Psoas muscle (tissue), 8 donors: ENCODE results near the gene KRT17. TPM values are rescaled to one million over a fixed set of nuclear protein-coding genes. Genes with fewer than 3 reads are reported as not detected.

ENCODE experiments used
- ATAC-seq, 4 donors: fragments of 200-7000 bp; cut with Tn5 transposase; one replicate each; pipeline ENCODE4 v1.9.1; 2020; ENCODE audit warnings: moderate library complexity in 3 of 4, mild to moderate bottlenecking in 2 of 4
- DNase-seq, 2 donors: peaks; one replicate each; pipeline ENCODE4 v3.0.0-alpha.2; 2020
- H3K27ac ChIP-seq: fragments of 200-600 bp; one replicate; pipeline ENCODE4 v1.8.0; 2022
- H3K27me3 ChIP-seq, 3 donors: fragments of 200-600 bp in 1 of 3; one replicate each; pipeline versions ENCODE4 v1.6.1 to v1.8.0; 2013 to 2022; ENCODE audit warnings: low read length in 2 of 3, mild to moderate bottlenecking in 2 of 3, moderate library complexity in 1 of 3; ENCODE audit not compliant: insufficient read depth in 3 of 3
- H3K36me3 ChIP-seq, 2 donors: fragments of 200-600 bp in 1 of 2; one replicate each; pipeline versions ENCODE4 v1.6.1 to v1.8.0; 2013 to 2022; ENCODE audit warnings: low read depth in 1 of 2, mild to moderate bottlenecking in 1 of 2, moderate library complexity in 1 of 2; ENCODE audit not compliant: insufficient read depth in 1 of 2
- H3K4me1 ChIP-seq: fragments of 200-600 bp; one replicate; pipeline ENCODE4 v1.8.0; 2022
- H3K4me3 ChIP-seq: fragments of 200-600 bp; one replicate; pipeline ENCODE4 v1.8.0; 2022; ENCODE audit warnings: mild to moderate bottlenecking
- H3K9me3 ChIP-seq: fragments of 200-600 bp; one replicate; pipeline ENCODE4 v1.8.0; 2022
- CTCF ChIP-seq: fragments of 200-600 bp; IDR thresholded peaks from one replicate; pipeline ENCODE4 v1.8.0; 2022; ENCODE audit warnings: antibody characterized with exemption
- WGBS, 3 donors: extraction: QIAGEN DNeasy Blood & Tissue Kit; methylation state at CpG; one replicate each; pipeline versions ENCODE4 v1.1.6 to v1.1.7; 2013; 5-methylcytosine and 5-hydroxymethylcytosine counted together
- intact Hi-C, 2 donors: fragments of 100-400 bp; cut with DNase I; formaldehyde crosslinking; loops; one replicate each; pipeline versions ENCODE4 v1.11.0 to v1.14.2; 2022
- polyA plus RNA-seq, 3 donors: library from polyadenylated mRNA; stranded (reverse); fragments of 200-250 nt; gene quantifications; one replicate each; pipeline ENCODE4 v1.2.3, GENCODE V29; 2013
- total RNA-seq, 4 donors: library from RNA; stranded (reverse); fragmentation: NEBNext Ultra II Directional in 2 of 4; extraction: Animal tissue kit (Norgen Biotek cat#: 25700) in 2 of 4; gene quantifications; one replicate each; pipeline versions ENCODE4 v1.2.1 to v1.2.4, GENCODE V29; 2021 to 2023
- donor health status: healthy with polysubstance abuse.
- donor health status: DM: no; HTN: no; CAD: no; lungs with moderate emphysema.
- donor health status: Bipolar disorder and iron deficiency.
- donor health status: healthy.
- donor health status: DM: yes; HTN: yes; CAD: no.
- donor health status: DM: no; HTN: no; CAD: no.
- donor health status: DM: no; HTN: no; CAD: no.
- donor health status: DM: yes; HTN: yes; CAD: no.

KRT17 gene
- total and polyA plus RNA-seq, 7 donors: 0.10 to 0.38 (median 0.20) TPM; not detected in 4

- Histone ChIP-seq H3K4me1 (peaks cover 6% of the 10 kb centered on the region), H3K27me3 (no peaks in the 10 kb centered on the region), H3K4me3 (peak overlapping the region; percentile 72), H3K27ac (peak overlapping the region; percentile 76), H3K9me3 (no peaks in the 10 kb centered on the region), H3K36me3 (no peaks in the 10 kb centered on the region)
- DNase-seq: peak; percentile 27 to 56
- peak; percentile 12 to 41 (median 22) for ATAC-seq
- no peak for TF ChIP-seq CTCF
- intact Hi-C loops: loop anchor here (2.0 to 10.0 kb wide), 3 partner anchors 809 to 863 kb away; no protein-coding TSS in a partner anchor
- 2 to 6% (median 5%) methylated on average over 11 of the region's 11 CpGs for WGBS, 3 donors
Measured at GRCh38 chr17:41666237-41666641, 41.9 kb upstream of the KRT17 start.

- ATAC-seq: peak; percentile 92 to 96 (median 94)
- Histone ChIP-seq H3K36me3 (no peaks in the 10 kb centered on the region), H3K27me3 (no peaks in the 10 kb centered on the region), H3K27ac (peak overlapping the region; percentile 76), H3K4me3 (peak overlapping the region; percentile 72), H3K4me1 (peaks cover 6% of the 10 kb centered on the region), H3K9me3 (no peaks in the 10 kb centered on the region)
- TF ChIP-seq CTCF: peak; percentile 93
- peak; percentile 88 to 94 for DNase-seq
- 1 to 3% (median 3%) methylated on average over 30 to 39 of the region's 39 CpGs for WGBS, 3 donors
- intact Hi-C loops: loop anchor here (2.0 to 10.0 kb wide), 3 partner anchors 808 to 863 kb away; no protein-coding TSS in a partner anchor
Measured at GRCh38 chr17:41665566-41666236, 41.3 kb upstream of the KRT17 start.

GRCh38 chr17:41664587-41665565, 40.5 kb upstream of the KRT17 start:
- Histone ChIP-seq H3K4me3 (peak overlapping the region; percentile 72), H3K36me3 (no peaks in the 10 kb centered on the region), H3K4me1 (peaks cover 6% of the 10 kb centered on the region), H3K27me3 (no peaks in the 10 kb centered on the region), H3K27ac (no peak overlapping the region), H3K9me3 (no peaks in the 10 kb centered on the region)
- DNase-seq: peak in 1 of 2 donors; percentile 15
- ATAC-seq: no peak
- TF ChIP-seq CTCF: no peak
- 44 to 57% (median 56%) methylated on average over 15 of the region's 15 CpGs for WGBS, 3 donors
- intact Hi-C loops: loop anchor here (5.0 to 10.0 kb wide), 3 partner anchors 118 to 860 kb away; no protein-coding TSS in a partner anchor

GRCh38 chr17:41664172-41664457, 39.7 kb upstream of the KRT17 start:
- no peaks in the 10 kb centered on the region for H3K9me3 ChIP-seq
- no peaks in the 10 kb centered on the region for H3K36me3 ChIP-seq
- no peak overlapping the region for H3K4me3 ChIP-seq
- DNase-seq (peak in 1 of 2 donors; percentile 28), ATAC-seq (no peak)
- WGBS, 3 donors: 78 to 87% (median 85%) methylated on average over 2 of the region's 2 CpGs
- H3K27me3 ChIP-seq: no peaks in the 10 kb centered on the region
- no peak overlapping the region for H3K27ac ChIP-seq
- no peak for TF ChIP-seq CTCF
- peaks cover 6% of the 10 kb centered on the region for H3K4me1 ChIP-seq
- intact Hi-C loops: loop anchor here in 1 of 2 donors (5.0 to 10.0 kb wide), 2 partner anchors 117 to 859 kb away; no protein-coding TSS in a partner anchor
